ENCODE results near the gene TMOD1. TPM values are rescaled to one million over a fixed set of nuclear protein-coding genes. Genes with fewer than 3 reads are reported as not detected.
A peak's percentile ranks its signal among the peaks of the same experiment; 100 is the strongest.

The TMOD1 gene
- total and polyA plus RNA-seq, 2 of the 13 experiments (the other 11 are each of a cell fraction or from before 2014, with no cell fraction given), result 0.04 to 0.07 TPM

DNA sequence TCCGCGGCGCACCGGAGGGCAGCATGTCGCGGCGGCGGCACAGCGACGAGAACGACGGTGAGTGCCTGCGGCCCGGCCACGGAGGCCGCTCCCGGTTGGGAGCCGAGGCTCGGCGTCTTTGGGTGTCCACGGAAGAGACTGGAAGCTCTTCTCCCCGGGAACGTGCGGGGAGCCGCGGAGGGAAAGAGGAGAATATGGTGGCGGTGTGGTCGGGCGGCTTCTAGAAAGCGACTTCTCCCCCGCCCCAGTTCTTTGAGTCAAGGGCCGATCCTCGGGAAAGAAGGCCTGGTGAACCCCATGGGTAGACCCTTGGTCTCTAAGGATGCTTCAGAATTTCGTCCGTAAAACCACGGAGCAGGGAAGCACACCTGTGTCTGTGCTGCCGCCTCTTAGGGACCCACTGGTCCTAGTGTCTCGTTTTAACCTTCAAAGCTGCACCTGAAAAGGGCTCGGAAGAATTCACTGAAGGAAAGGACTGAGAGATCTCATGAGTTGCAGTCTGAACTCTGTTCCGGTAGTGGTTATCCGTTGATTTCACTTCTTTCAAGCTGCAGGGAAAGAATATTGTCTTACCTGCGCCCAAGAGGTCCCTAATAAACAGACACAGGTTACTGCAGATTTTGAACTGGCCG, 132.5 kb downstream of the TMOD1 start (continued):
- TF ChIP-seq, protein P1, sequence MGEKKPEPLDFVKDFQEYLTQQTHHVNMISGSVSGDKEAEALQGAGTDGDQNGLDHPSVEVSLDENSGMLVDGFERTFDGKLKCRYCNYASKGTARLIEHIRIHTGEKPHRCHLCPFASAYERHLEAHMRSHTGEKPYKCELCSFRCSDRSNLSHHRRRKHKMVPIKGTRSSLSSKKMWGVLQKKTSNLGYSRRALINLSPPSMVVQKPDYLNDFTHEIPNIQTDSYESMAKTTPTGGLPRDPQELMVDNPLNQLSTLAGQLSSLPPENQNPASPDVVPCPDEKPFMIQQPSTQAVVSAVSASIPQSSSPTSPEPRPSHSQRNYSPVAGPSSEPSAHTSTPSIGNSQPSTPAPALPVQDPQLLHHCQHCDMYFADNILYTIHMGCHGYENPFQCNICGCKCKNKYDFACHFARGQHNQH (CRISPR knock-in tag; IDR thresholded peaks at IDR 0.05), result no peak
- TF ChIP-seq, protein P2, sequence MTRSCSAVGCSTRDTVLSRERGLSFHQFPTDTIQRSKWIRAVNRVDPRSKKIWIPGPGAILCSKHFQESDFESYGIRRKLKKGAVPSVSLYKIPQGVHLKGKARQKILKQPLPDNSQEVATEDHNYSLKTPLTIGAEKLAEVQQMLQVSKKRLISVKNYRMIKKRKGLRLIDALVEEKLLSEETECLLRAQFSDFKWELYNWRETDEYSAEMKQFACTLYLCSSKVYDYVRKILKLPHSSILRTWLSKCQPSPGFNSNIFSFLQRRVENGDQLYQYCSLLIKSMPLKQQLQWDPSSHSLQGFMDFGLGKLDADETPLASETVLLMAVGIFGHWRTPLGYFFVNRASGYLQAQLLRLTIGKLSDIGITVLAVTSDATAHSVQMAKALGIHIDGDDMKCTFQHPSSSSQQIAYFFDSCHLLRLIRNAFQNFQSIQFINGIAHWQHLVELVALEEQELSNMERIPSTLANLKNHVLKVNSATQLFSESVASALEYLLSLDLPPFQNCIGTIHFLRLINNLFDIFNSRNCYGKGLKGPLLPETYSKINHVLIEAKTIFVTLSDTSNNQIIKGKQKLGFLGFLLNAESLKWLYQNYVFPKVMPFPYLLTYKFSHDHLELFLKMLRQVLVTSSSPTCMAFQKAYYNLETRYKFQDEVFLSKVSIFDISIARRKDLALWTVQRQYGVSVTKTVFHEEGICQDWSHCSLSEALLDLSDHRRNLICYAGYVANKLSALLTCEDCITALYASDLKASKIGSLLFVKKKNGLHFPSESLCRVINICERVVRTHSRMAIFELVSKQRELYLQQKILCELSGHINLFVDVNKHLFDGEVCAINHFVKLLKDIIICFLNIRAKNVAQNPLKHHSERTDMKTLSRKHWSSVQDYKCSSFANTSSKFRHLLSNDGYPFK (CRISPR knock-in tag; IDR thresholded peaks at IDR 0.05; ENCODE audit: borderline replicate concordance), result no peak
- TF ChIP-seq RBFOX2 (IDR thresholded peaks at IDR 0.05; ENCODE audit: low read depth, low read length) (no peak), TCF7L2 (IDR thresholded peaks at IDR 0.05; ENCODE audit: low read depth, low read length) (no peak), TEAD2 (CRISPR knock-in tag; IDR thresholded peaks at IDR 0.05) (no peak), ZNF331 (CRISPR knock-in tag; IDR thresholded peaks at IDR 0.05) (no peak), ZFP62 (CRISPR knock-in tag; IDR thresholded peaks at IDR 0.05) (no peak), RAD51 (IDR thresholded peaks at IDR 0.05; ENCODE audit: borderline replicate concordance) (no peak)
- TF ChIP-seq, protein P3, sequence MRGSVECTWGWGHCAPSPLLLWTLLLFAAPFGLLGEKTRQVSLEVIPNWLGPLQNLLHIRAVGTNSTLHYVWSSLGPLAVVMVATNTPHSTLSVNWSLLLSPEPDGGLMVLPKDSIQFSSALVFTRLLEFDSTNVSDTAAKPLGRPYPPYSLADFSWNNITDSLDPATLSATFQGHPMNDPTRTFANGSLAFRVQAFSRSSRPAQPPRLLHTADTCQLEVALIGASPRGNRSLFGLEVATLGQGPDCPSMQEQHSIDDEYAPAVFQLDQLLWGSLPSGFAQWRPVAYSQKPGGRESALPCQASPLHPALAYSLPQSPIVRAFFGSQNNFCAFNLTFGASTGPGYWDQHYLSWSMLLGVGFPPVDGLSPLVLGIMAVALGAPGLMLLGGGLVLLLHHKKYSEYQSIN (CRISPR knock-in tag; IDR thresholded peaks at IDR 0.05; ENCODE audit: borderline replicate concordance), result no peak
- TF ChIP-seq, protein P4, sequence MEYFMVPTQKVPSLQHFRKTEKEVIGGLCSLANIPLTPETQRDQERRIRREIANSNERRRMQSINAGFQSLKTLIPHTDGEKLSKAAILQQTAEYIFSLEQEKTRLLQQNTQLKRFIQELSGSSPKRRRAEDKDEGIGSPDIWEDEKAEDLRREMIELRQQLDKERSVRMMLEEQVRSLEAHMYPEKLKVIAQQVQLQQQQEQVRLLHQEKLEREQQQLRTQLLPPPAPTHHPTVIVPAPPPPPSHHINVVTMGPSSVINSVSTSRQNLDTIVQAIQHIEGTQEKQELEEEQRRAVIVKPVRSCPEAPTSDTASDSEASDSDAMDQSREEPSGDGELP (IDR thresholded peaks at IDR 0.05; ENCODE audit: borderline replicate concordance, low read depth), result no peak
- TF ChIP-seq, protein P5, sequence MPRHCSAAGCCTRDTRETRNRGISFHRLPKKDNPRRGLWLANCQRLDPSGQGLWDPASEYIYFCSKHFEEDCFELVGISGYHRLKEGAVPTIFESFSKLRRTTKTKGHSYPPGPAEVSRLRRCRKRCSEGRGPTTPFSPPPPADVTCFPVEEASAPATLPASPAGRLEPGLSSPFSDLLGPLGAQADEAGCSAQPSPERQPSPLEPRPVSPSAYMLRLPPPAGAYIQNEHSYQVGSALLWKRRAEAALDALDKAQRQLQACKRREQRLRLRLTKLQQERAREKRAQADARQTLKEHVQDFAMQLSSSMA (CRISPR knock-in tag; IDR thresholded peaks at IDR 0.05), result peak; percentile 81
- TF ChIP-seq, protein P6, sequence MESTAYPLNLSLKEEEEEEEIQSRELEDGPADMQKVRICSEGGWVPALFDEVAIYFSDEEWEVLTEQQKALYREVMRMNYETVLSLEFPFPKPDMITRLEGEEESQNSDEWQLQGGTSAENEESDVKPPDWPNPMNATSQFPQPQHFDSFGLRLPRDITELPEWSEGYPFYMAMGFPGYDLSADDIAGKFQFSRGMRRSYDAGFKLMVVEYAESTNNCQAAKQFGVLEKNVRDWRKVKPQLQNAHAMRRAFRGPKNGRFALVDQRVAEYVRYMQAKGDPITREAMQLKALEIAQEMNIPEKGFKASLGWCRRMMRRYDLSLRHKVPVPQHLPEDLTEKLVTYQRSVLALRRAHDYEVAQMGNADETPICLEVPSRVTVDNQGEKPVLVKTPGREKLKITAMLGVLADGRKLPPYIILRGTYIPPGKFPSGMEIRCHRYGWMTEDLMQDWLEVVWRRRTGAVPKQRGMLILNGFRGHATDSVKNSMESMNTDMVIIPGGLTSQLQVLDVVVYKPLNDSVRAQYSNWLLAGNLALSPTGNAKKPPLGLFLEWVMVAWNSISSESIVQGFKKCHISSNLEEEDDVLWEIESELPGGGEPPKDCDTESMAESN (CRISPR knock-in tag; conservative IDR thresholded peaks at IDR 0.05), result no peak; the same call in 1 of the 2 replicates
